HL-60 (cell line): ENCODE measurements around the gene VPS26C.
A peak's percentile ranks its signal among the peaks of the same experiment; 100 is the strongest.

Source experiments
- DNase-seq, 2 experiments: peaks; one replicate each; pipeline ENCODE4 v3.0.0-alpha.2; 2010 to 2020; ENCODE audit warnings: low read depth in 1 of 2, low spot score in 1 of 2
- H3K27ac ChIP-seq: fragments of 250-450 bp; sonication (Bioruptor Pico); replicated peaks from 2 replicates; pipeline ENCODE4 v1.5.1; 2020; ENCODE audit warnings: mild to moderate bottlenecking, moderate library complexity
- H3K27me3 ChIP-seq: fragments of 250-450 bp; sonication (Bioruptor Pico); 2 replicates; pipeline ENCODE4 v1.5.1; 2021; ENCODE audit warnings: mild to moderate bottlenecking, moderate library complexity; ENCODE audit not compliant: insufficient read depth, poor library complexity, severe bottlenecking
- H3K4me3 ChIP-seq: replicated peaks from 2 replicates; pipeline ENCODE4 v1.5.1; 2011; ENCODE audit warnings: mild to moderate bottlenecking, control low read depth, low read length; ENCODE audit not compliant: insufficient read depth
- GABPA ChIP-seq: IDR thresholded peaks from 2 replicates; pipeline ENCODE4 v1.6.1; 2012; ENCODE audit warnings: low read depth
- POLR2AphosphoS5 ChIP-seq: IDR thresholded peaks from 2 replicates; pipeline ENCODE4 v1.6.1; 2012; ENCODE audit warnings: low read depth
- SPI1 ChIP-seq: IDR thresholded peaks from 2 replicates; pipeline ENCODE4 v1.6.1; 2012; ENCODE audit warnings: low read depth, mild to moderate bottlenecking, borderline replicate concordance
- TF ChIP-seq, protein P1 (sequence below): IDR thresholded peaks from 2 replicates; pipeline ENCODE4 v1.6.1; 2012; ENCODE audit warnings: low read depth; ENCODE audit not compliant: insufficient replicate concordance
- TF ChIP-seq, protein P2 (sequence below): IDR thresholded peaks from one replicate; pipeline ENCODE4 v1.5.1; 2011; ENCODE audit warnings: low read length, control low read depth, inconsistent platforms; ENCODE audit not compliant: insufficient read depth

The VPS26C gene

DNA sequence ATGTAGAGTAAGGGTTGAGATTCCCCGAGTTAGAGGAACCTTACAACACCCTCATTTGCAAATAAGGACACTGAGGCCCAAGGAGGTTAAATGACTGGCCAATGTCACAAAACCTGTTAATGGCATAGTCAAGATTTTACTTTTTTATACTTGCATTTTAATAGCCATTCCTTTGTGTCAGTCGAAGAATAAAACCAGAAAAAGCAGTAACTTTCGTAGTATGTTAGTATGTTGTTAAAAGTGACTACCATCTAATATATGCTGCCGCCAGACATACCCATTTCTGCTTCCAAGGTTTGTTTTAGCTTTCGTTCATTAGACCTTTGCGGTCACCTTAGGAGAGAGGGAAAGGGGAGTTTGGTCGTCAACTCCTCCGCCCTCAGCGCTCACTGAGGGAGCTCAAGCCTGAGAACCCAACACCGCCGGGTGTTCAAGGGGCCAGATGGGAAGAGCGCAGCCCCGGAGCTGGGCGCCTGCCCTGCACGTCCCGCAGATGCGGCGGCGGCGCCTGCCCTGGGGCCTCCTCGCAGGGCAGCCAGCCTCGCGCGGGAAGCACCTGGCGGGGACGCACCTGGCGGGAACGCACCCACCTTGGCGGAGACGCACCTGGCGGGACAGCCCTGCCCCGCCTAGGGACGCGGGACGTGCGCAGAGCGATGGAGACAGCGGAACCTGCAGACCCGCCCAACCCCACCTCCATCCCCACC lies 466 bp downstream of the VPS26C start:
- Histone ChIP-seq H3K27me3 (no peaks in the 10 kb centered on the region), H3K4me3 (peak overlapping the region; percentile 87), H3K27ac (peak overlapping the region; percentile 57)
- TF ChIP-seq POLR2AphosphoS5 (no peak), GABPA (no peak), SPI1 (no peak)
- TF ChIP-seq, protein P1, sequence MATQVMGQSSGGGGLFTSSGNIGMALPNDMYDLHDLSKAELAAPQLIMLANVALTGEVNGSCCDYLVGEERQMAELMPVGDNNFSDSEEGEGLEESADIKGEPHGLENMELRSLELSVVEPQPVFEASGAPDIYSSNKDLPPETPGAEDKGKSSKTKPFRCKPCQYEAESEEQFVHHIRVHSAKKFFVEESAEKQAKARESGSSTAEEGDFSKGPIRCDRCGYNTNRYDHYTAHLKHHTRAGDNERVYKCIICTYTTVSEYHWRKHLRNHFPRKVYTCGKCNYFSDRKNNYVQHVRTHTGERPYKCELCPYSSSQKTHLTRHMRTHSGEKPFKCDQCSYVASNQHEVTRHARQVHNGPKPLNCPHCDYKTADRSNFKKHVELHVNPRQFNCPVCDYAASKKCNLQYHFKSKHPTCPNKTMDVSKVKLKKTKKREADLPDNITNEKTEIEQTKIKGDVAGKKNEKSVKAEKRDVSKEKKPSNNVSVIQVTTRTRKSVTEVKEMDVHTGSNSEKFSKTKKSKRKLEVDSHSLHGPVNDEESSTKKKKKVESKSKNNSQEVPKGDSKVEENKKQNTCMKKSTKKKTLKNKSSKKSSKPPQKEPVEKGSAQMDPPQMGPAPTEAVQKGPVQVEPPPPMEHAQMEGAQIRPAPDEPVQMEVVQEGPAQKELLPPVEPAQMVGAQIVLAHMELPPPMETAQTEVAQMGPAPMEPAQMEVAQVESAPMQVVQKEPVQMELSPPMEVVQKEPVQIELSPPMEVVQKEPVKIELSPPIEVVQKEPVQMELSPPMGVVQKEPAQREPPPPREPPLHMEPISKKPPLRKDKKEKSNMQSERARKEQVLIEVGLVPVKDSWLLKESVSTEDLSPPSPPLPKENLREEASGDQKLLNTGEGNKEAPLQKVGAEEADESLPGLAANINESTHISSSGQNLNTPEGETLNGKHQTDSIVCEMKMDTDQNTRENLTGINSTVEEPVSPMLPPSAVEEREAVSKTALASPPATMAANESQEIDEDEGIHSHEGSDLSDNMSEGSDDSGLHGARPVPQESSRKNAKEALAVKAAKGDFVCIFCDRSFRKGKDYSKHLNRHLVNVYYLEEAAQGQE = no peak
- peak in 1 of 2 experiments; percentile 38 for DNase-seq

DNA sequence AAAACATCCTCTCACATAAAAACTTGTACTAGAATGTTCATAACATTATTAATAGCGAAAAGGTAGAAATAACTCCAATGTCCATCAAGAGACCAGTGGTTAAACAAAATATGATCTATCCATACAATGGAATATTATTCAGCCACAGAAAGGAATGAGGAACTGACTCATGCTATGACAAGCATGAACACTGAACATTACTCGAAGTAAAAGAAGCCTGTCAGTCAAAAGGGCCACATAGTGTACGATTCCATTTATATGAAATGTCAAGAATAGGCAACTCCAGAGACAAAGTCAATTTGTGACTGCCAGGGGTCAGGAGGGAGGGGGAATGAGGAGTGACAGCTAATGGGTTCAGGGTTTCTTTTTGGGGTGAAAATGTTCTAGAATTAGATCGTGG lies 2.3 kb downstream of the VPS26C start:
- Histone ChIP-seq H3K27ac (no peak overlapping the region), H3K4me3 (no peak overlapping the region), H3K27me3 (no peaks in the 10 kb centered on the region)
- TF ChIP-seq SPI1 (peak; percentile 51; the same call in 1 of the 2 replicates), GABPA (no peak)
- DNase-seq = no peak

DNA sequence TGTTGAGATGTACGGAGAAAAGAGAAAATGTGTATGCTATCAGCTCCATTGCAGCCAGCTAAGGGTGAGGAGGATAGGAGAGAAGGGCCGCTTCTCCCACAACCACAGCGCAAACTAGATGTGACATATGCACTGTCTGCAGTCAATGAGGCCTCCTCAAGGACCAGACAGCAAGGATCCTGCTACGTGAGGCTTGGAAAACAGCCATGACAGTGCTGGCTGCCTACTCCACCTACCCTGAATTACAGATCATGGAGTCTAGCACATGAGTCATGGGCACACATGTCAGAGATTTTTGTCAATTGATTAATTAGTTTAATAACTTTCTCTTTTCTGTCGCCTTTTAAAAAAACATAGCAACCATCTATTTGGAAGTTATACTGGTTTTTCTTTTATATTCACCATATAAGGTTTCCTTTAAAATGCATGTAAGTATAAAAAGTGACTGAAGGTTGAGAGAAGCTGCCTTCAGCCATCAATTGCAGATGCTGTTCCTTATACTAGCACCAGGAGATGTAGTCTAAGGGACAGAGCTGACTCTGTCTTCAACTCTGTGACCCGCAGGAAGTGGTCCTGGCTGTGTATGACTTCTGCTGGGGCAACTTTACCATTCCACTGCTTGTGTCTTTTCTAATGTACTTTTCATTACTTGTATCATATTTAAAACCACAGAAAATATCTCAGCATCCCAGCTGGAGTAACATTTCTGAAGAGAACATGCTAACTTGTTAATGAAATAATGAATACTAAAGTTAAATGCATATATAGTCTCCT lies 3.1 kb downstream of the VPS26C start:
- no peak for DNase-seq
- Histone ChIP-seq H3K27ac (no peak overlapping the region), H3K4me3 (no peak overlapping the region), H3K27me3 (no peaks in the 10 kb centered on the region)
- TF ChIP-seq SPI1 = no peak
- no peak for TF ChIP-seq POLR2AphosphoS5
- TF ChIP-seq, protein P2, sequence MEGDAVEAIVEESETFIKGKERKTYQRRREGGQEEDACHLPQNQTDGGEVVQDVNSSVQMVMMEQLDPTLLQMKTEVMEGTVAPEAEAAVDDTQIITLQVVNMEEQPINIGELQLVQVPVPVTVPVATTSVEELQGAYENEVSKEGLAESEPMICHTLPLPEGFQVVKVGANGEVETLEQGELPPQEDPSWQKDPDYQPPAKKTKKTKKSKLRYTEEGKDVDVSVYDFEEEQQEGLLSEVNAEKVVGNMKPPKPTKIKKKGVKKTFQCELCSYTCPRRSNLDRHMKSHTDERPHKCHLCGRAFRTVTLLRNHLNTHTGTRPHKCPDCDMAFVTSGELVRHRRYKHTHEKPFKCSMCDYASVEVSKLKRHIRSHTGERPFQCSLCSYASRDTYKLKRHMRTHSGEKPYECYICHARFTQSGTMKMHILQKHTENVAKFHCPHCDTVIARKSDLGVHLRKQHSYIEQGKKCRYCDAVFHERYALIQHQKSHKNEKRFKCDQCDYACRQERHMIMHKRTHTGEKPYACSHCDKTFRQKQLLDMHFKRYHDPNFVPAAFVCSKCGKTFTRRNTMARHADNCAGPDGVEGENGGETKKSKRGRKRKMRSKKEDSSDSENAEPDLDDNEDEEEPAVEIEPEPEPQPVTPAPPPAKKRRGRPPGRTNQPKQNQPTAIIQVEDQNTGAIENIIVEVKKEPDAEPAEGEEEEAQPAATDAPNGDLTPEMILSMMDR = no peak
- no peak for TF ChIP-seq GABPA

DNA sequence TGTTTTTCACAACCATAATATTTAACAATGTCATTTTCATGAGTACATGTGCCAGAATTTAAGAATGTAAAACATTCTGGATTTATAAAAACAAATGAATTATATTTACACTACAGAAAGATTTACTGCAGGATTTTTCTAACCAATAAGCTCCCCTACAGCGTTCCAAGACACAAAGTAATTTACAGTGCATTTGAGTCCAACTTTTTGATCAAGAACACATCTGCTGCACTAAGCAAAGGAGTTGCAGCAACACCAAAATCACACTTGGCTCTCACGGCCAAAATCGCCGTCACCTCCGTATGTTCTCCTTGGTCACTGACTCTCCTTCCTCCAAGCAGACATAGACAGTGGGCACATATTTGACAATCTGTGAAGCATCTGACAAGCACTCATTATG lies 7.7 kb downstream of the VPS26C start:
- Histone ChIP-seq H3K27me3 (no peaks in the 10 kb centered on the region), H3K4me3 (no peak overlapping the region), H3K27ac (peak overlapping the region; percentile 96)
- TF ChIP-seq SPI1 (no peak), GABPA (no peak), POLR2AphosphoS5 (no peak)
- TF ChIP-seq, protein P1 = no peak
- TF ChIP-seq, protein P2 = no peak
- no peak for DNase-seq
